H9 (cell line): ENCODE data around the gene JAKMIP1. TPM values are rescaled to one million over a fixed set of nuclear protein-coding genes. Genes with fewer than 3 reads are reported as not detected.
A peak's percentile ranks its signal among the peaks of the same experiment; 100 is the strongest.

Source experiments
- DNase-seq: peaks from one replicate; pipeline ENCODE4 v3.0.0-alpha.2; 2017
- H2AFZ ChIP-seq: one replicate; pipeline ENCODE4 v1.6.1; 2013; ENCODE audit warnings: mild to moderate bottlenecking, low read length, control low read depth, moderate library complexity
- H2AK5ac ChIP-seq: 2 replicates; pipeline ENCODE4 v1.6.1; 2013; ENCODE audit warnings: low read length, control low read depth, mixed read lengths; ENCODE audit not compliant: insufficient read length
- H2BK120ac ChIP-seq: one replicate; pipeline ENCODE4 v1.6.1; 2013; ENCODE audit warnings: low read depth, mild to moderate bottlenecking, low read length, control low read depth, inconsistent platforms; ENCODE audit not compliant: poor library complexity, severe bottlenecking
- H2BK12ac ChIP-seq: 2 replicates; pipeline ENCODE4 v1.6.1; 2013; ENCODE audit warnings: low read length, control low read depth, mixed read lengths, low read depth; ENCODE audit not compliant: insufficient read length
- H2BK15ac ChIP-seq: 2 replicates; pipeline ENCODE4 v1.6.1; 2013; ENCODE audit warnings: low read depth, low read length, control low read depth
- H2BK20ac ChIP-seq: one replicate; pipeline ENCODE4 v1.6.1; 2013; ENCODE audit warnings: low read depth, mild to moderate bottlenecking, low read length, control low read depth, inconsistent platforms; ENCODE audit not compliant: poor library complexity, severe bottlenecking
- H2BK5ac ChIP-seq: 2 replicates; pipeline ENCODE4 v1.6.1; 2013; ENCODE audit warnings: low read length, control low read depth, mixed read lengths; ENCODE audit not compliant: insufficient read length
- H3K14ac ChIP-seq: 2 replicates; pipeline ENCODE4 v1.6.1; 2013; ENCODE audit warnings: low read length, control low read depth; ENCODE audit not compliant: insufficient read depth
- H3K18ac ChIP-seq: 2 replicates; pipeline ENCODE4 v1.6.1; 2013; ENCODE audit warnings: low read depth, mild to moderate bottlenecking, mixed read lengths, low read length, control low read depth; ENCODE audit not compliant: insufficient read length
- H3K23ac ChIP-seq: 2 replicates; pipeline ENCODE4 v1.6.1; 2013; ENCODE audit warnings: low read length, control low read depth, mixed read lengths, low read depth; ENCODE audit not compliant: insufficient read length
- H3K23me2 ChIP-seq: 2 replicates; pipeline ENCODE4 v1.6.1; 2013; ENCODE audit warnings: low read depth, mild to moderate bottlenecking, mixed read lengths, low read length, control low read depth; ENCODE audit not compliant: insufficient read length, poor library complexity, severe bottlenecking
- H3K27ac ChIP-seq: 2 replicates; pipeline ENCODE4 v1.5.1; 2013; ENCODE audit warnings: low read length, control low read depth, mixed read lengths, low read depth; ENCODE audit not compliant: insufficient read length
- H3K27me3 ChIP-seq: 2 replicates; pipeline ENCODE4 v1.6.1; 2013; ENCODE audit warnings: low read length, control low read depth, inconsistent platforms; ENCODE audit not compliant: insufficient read depth
- H3K4ac ChIP-seq: 2 replicates; pipeline ENCODE4 v1.6.1; 2013; ENCODE audit warnings: low read depth, mild to moderate bottlenecking, control low read depth, inconsistent platforms, low read length, moderate library complexity
- H3K4me1 ChIP-seq: 2 replicates; pipeline ENCODE4 v1.6.1; 2013; ENCODE audit warnings: low read length, control low read depth, inconsistent platforms; ENCODE audit not compliant: insufficient read depth
- H3K4me2 ChIP-seq: 2 replicates; pipeline ENCODE4 v1.6.1; 2013; ENCODE audit warnings: low read length, control low read depth, mixed read lengths; ENCODE audit not compliant: insufficient read length, insufficient read depth
- H3K56ac ChIP-seq: 2 replicates; pipeline ENCODE4 v1.6.1; 2013; ENCODE audit warnings: low read depth, mild to moderate bottlenecking, mixed read lengths, low read length, control low read depth; ENCODE audit not compliant: insufficient read length
- H3K79me1 ChIP-seq: 2 replicates; pipeline ENCODE4 v1.6.1; 2013; ENCODE audit warnings: low read depth, mild to moderate bottlenecking, moderate library complexity, low read length, control low read depth, inconsistent platforms; ENCODE audit not compliant: insufficient read depth, poor library complexity, severe bottlenecking
- H3K79me2 ChIP-seq: 2 replicates; pipeline ENCODE4 v1.6.1; 2013; ENCODE audit warnings: low read length, control low read depth, inconsistent platforms; ENCODE audit not compliant: insufficient read depth
- H3K9ac ChIP-seq: 2 replicates; pipeline ENCODE4 v1.6.1; 2013; ENCODE audit warnings: low read length, control low read depth, mixed read lengths; ENCODE audit not compliant: insufficient read length; ENCODE audit errors: extremely low read depth
- H3K9me3 ChIP-seq: one replicate; pipeline ENCODE4 v1.6.1; 2013; ENCODE audit warnings: low read depth, low read length, inconsistent platforms; ENCODE audit not compliant: control insufficient read depth
- H3T11ph ChIP-seq: one replicate; pipeline ENCODE4 v1.6.1; 2013; ENCODE audit warnings: mild to moderate bottlenecking, low read length, control low read depth, inconsistent platforms
- H4K20me1 ChIP-seq: one replicate; pipeline ENCODE4 v1.6.1; 2013; ENCODE audit not compliant: control insufficient read depth, insufficient read length, insufficient read depth
- H4K5ac ChIP-seq: 2 replicates; pipeline ENCODE4 v1.6.1; 2013; ENCODE audit warnings: low read depth, mild to moderate bottlenecking, mixed read lengths, low read length, control low read depth; ENCODE audit not compliant: insufficient read length
- H4K8ac ChIP-seq: replicated peaks from 2 replicates; pipeline ENCODE4 v1.6.1; 2013; ENCODE audit warnings: low read length, control low read depth, mixed read lengths, low read depth; ENCODE audit not compliant: insufficient read length
- H4K91ac ChIP-seq: 2 replicates; pipeline ENCODE4 v1.6.1; 2013; ENCODE audit warnings: low read depth, mild to moderate bottlenecking, moderate library complexity, mixed read lengths, low read length, control low read depth; ENCODE audit not compliant: insufficient read length
- H3K27ac Mint-ChIP-seq, 3 experiments: 2 replicates in 2 of 3; 3 replicates in 1 of 3; pipeline ENCODE4 v1.8.0; 2020 to 2021; ENCODE audit warnings: mixed read lengths in 3 of 3, mild to moderate bottlenecking in 1 of 3, moderate library complexity in 1 of 3
- H3K27me3 Mint-ChIP-seq: 2 replicates; pipeline ENCODE4 v1.8.0; 2021; ENCODE audit warnings: low read depth, mild to moderate bottlenecking, moderate library complexity, mixed read lengths
- H3K36me3 Mint-ChIP-seq, 3 experiments: 2 replicates in 2 of 3; 3 replicates in 1 of 3; pipeline ENCODE4 v1.8.0; 2020 to 2021; ENCODE audit warnings: low read depth in 3 of 3, mixed read lengths in 3 of 3; ENCODE audit not compliant: insufficient read depth in 1 of 3
- H3K4me1 Mint-ChIP-seq, 2 experiments: 2 replicates each; pipeline ENCODE4 v1.8.0; 2020; ENCODE audit warnings: mixed read lengths in 2 of 2
- H3K4me3 Mint-ChIP-seq, 2 experiments: 2 replicates in 1 of 2; 3 replicates in 1 of 2; pipeline ENCODE4 v1.8.0; 2020 to 2021; ENCODE audit warnings: mild to moderate bottlenecking in 2 of 2, mixed read lengths in 2 of 2, moderate library complexity in 1 of 2
- H3K9me3 Mint-ChIP-seq, 2 experiments: 2 replicates in 1 of 2; 3 replicates in 1 of 2; pipeline ENCODE4 v1.8.0; 2020; ENCODE audit warnings: mild to moderate bottlenecking in 2 of 2, mixed read lengths in 2 of 2, moderate library complexity in 1 of 2
- WGBS: extraction: QIAGEN DNeasy Blood & Tissue Kit; methylation state at CpG from one replicate; pipeline ENCODE4 v1.1.7; 2013; ENCODE audit warnings: missing lambda C conversion rate, low lambda C conversion rate, mixed read lengths; ENCODE audit not compliant: insufficient read length; ENCODE audit errors: extremely low coverage; 5-methylcytosine and 5-hydroxymethylcytosine counted together
- total RNA-seq: library from RNA; stranded (reverse); gene quantifications from 2 replicates; pipeline ENCODE4 v1.2.1, GENCODE V29; 2021
- TF ChIP-seq, protein P1 (sequence below): fragments of 200-600 bp; sonication (generic); conservative IDR thresholded peaks from 3 replicates; pipeline ENCODE4 v1.8.0; 2021; ENCODE audit warnings: antibody characterized with exemption, mild to moderate bottlenecking

Gene JAKMIP1
- total RNA-seq, 1 experiment from 2014 or later, result 1.5 TPM

DNA sequence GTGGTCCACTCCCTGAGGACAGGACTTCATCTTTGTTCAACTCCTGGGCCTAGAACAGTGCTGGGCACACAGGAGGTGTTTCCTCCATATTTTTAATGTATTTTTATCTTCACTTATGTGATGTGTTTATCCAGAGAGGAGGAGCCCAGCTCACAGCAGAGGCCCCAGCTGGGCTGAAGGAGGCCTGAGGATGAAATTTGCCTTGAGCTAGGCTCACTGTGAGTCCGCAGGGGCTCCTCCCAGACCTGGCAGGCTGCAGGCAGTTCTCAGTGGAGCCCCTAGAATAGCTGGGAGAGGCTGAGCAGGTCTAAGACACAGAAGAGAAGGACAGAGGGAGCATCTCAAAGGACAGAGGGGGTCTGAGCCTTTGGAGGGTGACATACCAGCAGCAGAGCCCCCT, 208.9 kb downstream of the JAKMIP1 start:
- no peak overlapping the region for H2BK120ac ChIP-seq
- no peak overlapping the region for H4K91ac ChIP-seq
- Mint-ChIP-seq H3K4me1 (no peaks in the 10 kb centered on the region; a peak in 1 of 4 replicates), H3K9me3 (no peaks in the 10 kb centered on the region), H3K36me3 (no peaks in the 10 kb centered on the region), H3K4me3 (no peak overlapping the region), H3K27ac (no peak overlapping the region), H3K27me3 (peaks cover 39% of the 10 kb centered on the region)
- H3K23me2 ChIP-seq, result no peaks in the 10 kb centered on the region
- no peak overlapping the region for H4K5ac ChIP-seq
- no peak overlapping the region for H4K8ac ChIP-seq
- H3K14ac ChIP-seq, result no peak overlapping the region
- no peaks in the 10 kb centered on the region for H3K4me1 ChIP-seq
- no peaks in the 10 kb centered on the region for H3K9me3 ChIP-seq
- H4K20me1 ChIP-seq, result no peaks in the 10 kb centered on the region
- no peaks in the 10 kb centered on the region for H3K79me2 ChIP-seq
- DNase-seq, result peak; percentile 5
- H2AFZ ChIP-seq, result no peak overlapping the region
- no peak overlapping the region for H3K18ac ChIP-seq
- WGBS, result no CpG with 5 or more reads among the region's 1 CpG
- H2BK15ac ChIP-seq, result no peak overlapping the region
- H2BK5ac ChIP-seq, result no peak overlapping the region
- no peak overlapping the region for H3K9ac ChIP-seq
- no peak overlapping the region for H3K56ac ChIP-seq
- no peak overlapping the region for H3K23ac ChIP-seq
- H3K4ac ChIP-seq, result no peak overlapping the region
- no peaks in the 10 kb centered on the region for H3K79me1 ChIP-seq
- no peak overlapping the region for H2BK20ac ChIP-seq
- H3K4me2 ChIP-seq, result no peak overlapping the region
- no peak overlapping the region for H2AK5ac ChIP-seq
- no peaks in the 10 kb centered on the region; the same call in 1 of the 2 replicates for H3K27me3 ChIP-seq
- H3T11ph ChIP-seq, result no peak overlapping the region
- H3K27ac ChIP-seq, result no peak overlapping the region
- no peak overlapping the region for H2BK12ac ChIP-seq
- TF ChIP-seq, protein P1, sequence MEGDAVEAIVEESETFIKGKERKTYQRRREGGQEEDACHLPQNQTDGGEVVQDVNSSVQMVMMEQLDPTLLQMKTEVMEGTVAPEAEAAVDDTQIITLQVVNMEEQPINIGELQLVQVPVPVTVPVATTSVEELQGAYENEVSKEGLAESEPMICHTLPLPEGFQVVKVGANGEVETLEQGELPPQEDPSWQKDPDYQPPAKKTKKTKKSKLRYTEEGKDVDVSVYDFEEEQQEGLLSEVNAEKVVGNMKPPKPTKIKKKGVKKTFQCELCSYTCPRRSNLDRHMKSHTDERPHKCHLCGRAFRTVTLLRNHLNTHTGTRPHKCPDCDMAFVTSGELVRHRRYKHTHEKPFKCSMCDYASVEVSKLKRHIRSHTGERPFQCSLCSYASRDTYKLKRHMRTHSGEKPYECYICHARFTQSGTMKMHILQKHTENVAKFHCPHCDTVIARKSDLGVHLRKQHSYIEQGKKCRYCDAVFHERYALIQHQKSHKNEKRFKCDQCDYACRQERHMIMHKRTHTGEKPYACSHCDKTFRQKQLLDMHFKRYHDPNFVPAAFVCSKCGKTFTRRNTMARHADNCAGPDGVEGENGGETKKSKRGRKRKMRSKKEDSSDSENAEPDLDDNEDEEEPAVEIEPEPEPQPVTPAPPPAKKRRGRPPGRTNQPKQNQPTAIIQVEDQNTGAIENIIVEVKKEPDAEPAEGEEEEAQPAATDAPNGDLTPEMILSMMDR, result no peak
